ENCODE results near the gene GEMIN2.

DNA sequence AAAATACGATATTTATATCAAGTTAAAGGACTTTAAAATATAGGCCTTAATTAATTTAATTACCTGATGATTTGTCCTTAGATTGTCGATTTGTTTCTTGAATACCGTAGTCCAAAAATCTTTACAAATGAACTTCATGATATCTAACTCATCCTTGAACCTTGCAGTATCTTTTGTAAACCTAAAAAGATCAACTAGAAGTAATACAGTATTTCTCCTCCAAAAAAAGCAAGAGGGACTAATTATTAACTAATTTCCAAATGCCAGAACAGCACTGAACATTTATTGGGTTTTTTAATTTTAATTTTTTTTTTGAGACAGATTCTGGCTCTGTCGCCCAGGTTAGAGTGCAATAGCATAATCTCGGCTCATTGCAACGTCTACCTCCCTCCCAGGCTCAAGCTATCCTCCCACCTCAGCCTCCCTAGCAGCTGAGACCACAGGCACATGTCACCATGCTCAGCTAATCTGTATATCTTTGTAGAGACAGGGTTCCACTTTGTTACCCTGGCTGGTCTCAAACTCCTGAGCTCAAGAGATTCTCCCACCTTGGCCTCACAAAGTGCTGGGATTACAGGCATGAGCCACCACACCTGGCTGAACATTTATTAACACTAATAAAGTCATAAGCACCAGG, 44.2 kb downstream of the GEMIN2 start:
- TF ChIP-seq POLR2A (IDR thresholded peaks at IDR 0.05), result no peak
- TF ChIP-seq, protein P1, sequence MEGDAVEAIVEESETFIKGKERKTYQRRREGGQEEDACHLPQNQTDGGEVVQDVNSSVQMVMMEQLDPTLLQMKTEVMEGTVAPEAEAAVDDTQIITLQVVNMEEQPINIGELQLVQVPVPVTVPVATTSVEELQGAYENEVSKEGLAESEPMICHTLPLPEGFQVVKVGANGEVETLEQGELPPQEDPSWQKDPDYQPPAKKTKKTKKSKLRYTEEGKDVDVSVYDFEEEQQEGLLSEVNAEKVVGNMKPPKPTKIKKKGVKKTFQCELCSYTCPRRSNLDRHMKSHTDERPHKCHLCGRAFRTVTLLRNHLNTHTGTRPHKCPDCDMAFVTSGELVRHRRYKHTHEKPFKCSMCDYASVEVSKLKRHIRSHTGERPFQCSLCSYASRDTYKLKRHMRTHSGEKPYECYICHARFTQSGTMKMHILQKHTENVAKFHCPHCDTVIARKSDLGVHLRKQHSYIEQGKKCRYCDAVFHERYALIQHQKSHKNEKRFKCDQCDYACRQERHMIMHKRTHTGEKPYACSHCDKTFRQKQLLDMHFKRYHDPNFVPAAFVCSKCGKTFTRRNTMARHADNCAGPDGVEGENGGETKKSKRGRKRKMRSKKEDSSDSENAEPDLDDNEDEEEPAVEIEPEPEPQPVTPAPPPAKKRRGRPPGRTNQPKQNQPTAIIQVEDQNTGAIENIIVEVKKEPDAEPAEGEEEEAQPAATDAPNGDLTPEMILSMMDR (IDR thresholded peaks at IDR 0.05), result no peak
- no peak for TF ChIP-seq POLR2AphosphoS5 (IDR thresholded peaks at IDR 0.05)
- TF ChIP-seq EP300 (IDR thresholded peaks at IDR 0.05), result no peak

Measured in stomach (tissue), 4 donors.